Parathyroid adenoma (tissue), 2 donors: Measurements from ENCODE around the gene MRPS30.

Experiments used
- H2AFZ ChIP-seq: fragments of 300-600 bp; sonication (generic); one replicate; pipeline ENCODE4 v1.7.0; 2017; ENCODE audit warnings: antibody characterized with exemption, mild to moderate bottlenecking
- H3K27ac ChIP-seq: fragments of 300-600 bp; sonication (generic); one replicate; pipeline ENCODE4 v1.7.0; 2017
- H3K27me3 ChIP-seq: fragments of 300-600 bp; sonication (generic); one replicate; pipeline ENCODE4 v1.7.0; 2017; ENCODE audit warnings: low read length; ENCODE audit not compliant: control insufficient read depth, insufficient read depth
- H3K36me3 ChIP-seq: fragments of 300-600 bp; sonication (generic); one replicate; pipeline ENCODE4 v1.7.0; 2017; ENCODE audit warnings: low read length; ENCODE audit not compliant: control insufficient read depth, insufficient read depth
- H3K4me1 ChIP-seq: fragments of 300-600 bp; sonication (generic); one replicate; pipeline ENCODE4 v1.7.0; 2017; ENCODE audit warnings: control low read depth
- H3K4me2 ChIP-seq: fragments of 300-600 bp; sonication (generic); one replicate; pipeline ENCODE4 v1.7.0; 2017; ENCODE audit warnings: low read length
- H3K4me3 ChIP-seq: fragments of 300-600 bp; sonication (generic); one replicate; pipeline ENCODE4 v1.7.0; 2017; ENCODE audit warnings: low read depth, low read length
- H3K79me2 ChIP-seq: fragments of 300-600 bp; sonication (generic); one replicate; pipeline ENCODE4 v1.7.0; 2017; ENCODE audit warnings: control low read depth
- H3K9ac ChIP-seq: fragments of 300-600 bp; sonication (generic); one replicate; pipeline ENCODE4 v1.7.0; 2017; ENCODE audit warnings: mild to moderate bottlenecking
- H3K9me3 ChIP-seq: fragments of 300-600 bp; sonication (generic); one replicate; pipeline ENCODE4 v1.7.0; 2017; ENCODE audit warnings: low read length; ENCODE audit not compliant: control insufficient read depth
- CTCF ChIP-seq: fragments of 300-600 bp; sonication (generic); IDR thresholded peaks from one replicate; pipeline ENCODE4 v1.7.0; 2017; ENCODE audit warnings: antibody characterized with exemption, mild to moderate bottlenecking
- donor health status: primary hyperparathyroidism.

Gene MRPS30

DNA sequence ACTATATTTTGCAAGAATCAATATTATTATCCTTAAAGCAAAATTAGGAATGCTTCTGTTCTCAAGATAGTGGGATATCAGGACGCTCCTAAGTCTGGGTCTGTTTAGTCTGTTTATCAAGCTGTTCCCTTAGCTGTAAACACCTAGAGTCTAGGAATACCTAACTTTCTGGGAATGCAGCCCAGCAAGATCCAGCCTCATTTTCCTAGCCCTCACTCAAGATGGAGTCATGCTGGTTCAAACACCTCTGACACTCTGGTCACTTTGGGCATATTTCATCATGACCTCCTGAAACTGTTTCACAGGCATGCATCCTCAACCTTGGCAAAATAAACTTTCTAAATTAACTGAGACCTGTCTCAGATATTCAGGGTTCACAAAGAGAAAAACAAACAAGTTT, 14.4 kb upstream of the MRPS30 start:
- Histone ChIP-seq H3K79me2 (no peaks in the 10 kb centered on the region), H3K27me3 (no peaks in the 10 kb centered on the region), H3K9ac (no peak overlapping the region), H3K36me3 (no peaks in the 10 kb centered on the region), H3K27ac (no peak overlapping the region), H3K9me3 (no peaks in the 10 kb centered on the region), H2AFZ (no peak overlapping the region), H3K4me1 (no peaks in the 10 kb centered on the region), H3K4me3 (no peak overlapping the region), H3K4me2 (no peak overlapping the region)
- TF ChIP-seq CTCF: no peak

DNA sequence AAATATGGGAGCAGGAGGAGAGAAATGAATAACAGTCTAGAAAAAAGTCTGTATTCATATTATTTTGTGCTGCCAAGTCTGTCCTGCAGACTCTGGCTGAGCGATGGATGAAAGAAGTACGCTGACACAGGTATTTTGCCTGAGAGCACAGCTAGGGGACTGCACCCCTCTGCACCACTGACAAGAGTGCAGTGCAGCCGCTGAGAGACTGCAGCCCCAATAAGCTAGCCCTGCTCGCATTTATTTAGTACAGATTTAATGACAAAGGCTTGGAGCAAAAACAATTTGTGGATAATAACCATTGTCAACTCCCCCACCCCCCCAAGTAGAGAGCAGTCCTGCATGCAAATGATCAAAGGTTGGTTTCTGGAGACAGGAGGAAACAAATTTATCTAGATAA, 13.3 kb upstream of the MRPS30 start:
- TF ChIP-seq CTCF: no peak
- H3K9ac ChIP-seq: no peak overlapping the region
- H3K4me3 ChIP-seq: no peak overlapping the region
- H3K36me3 ChIP-seq: no peaks in the 10 kb centered on the region
- no peak overlapping the region for H3K4me2 ChIP-seq
- H3K9me3 ChIP-seq: no peaks in the 10 kb centered on the region
- no peaks in the 10 kb centered on the region for H3K79me2 ChIP-seq
- no peak overlapping the region for H2AFZ ChIP-seq
- no peaks in the 10 kb centered on the region for H3K27me3 ChIP-seq
- H3K27ac ChIP-seq: no peak overlapping the region
- H3K4me1 ChIP-seq: no peaks in the 10 kb centered on the region

DNA sequence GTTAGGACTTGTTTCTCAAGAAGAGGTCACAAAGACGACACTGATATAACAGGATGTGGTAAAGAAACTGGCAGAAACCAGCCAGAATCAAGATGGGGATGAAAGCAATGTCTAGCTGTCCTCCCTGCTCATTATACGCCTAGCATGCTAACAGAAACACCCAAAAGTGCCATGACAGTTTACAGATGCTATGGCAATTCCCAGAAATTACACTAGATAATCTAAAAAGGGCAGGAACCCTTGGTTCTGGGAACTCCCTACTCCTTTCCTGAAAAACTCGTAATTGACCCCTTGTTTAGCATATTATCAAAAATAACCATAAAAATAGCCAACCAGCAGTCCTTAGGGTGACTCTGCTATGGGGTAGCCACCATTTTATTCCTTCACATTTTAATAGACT, 10.9 kb upstream of the MRPS30 start:
- Histone ChIP-seq H3K9me3 (no peaks in the 10 kb centered on the region), H3K4me2 (no peak overlapping the region), H3K27ac (no peak overlapping the region), H3K79me2 (no peaks in the 10 kb centered on the region), H3K9ac (no peak overlapping the region), H3K4me3 (no peak overlapping the region), H3K36me3 (no peaks in the 10 kb centered on the region), H3K27me3 (no peaks in the 10 kb centered on the region), H3K4me1 (no peaks in the 10 kb centered on the region), H2AFZ (no peak overlapping the region)
- no peak for TF ChIP-seq CTCF

GRCh38 chr5:44801992-44802391, 6.8 kb upstream of the MRPS30 start:
- Histone ChIP-seq H3K79me2 (no peaks in the 10 kb centered on the region), H3K4me2 (no peak overlapping the region), H3K27me3 (no peaks in the 10 kb centered on the region), H3K9ac (no peak overlapping the region), H3K4me1 (no peaks in the 10 kb centered on the region), H3K27ac (no peak overlapping the region), H3K36me3 (no peaks in the 10 kb centered on the region), H2AFZ (no peak overlapping the region), H3K9me3 (no peaks in the 10 kb centered on the region), H3K4me3 (no peak overlapping the region)
- TF ChIP-seq CTCF: no peak

DNA sequence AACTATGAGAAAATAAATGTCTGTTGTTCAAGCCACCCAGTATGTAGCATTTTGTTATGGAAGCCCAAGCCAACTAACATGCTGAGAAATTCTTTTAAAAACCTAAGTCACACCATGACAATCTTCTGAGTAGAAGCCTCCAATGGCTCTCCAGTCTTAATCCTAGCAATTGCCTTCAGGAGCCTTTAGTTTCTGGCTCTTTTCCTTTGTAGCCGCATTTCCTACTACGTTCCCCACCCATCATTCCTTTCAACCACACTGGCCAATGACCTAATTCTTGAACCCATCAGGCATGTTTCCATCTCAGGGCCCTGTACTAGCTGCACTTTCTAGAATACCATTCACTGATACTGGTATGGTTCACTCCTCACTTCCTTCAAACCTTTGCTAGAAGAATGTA, 2.1 kb upstream of the MRPS30 start:
- H3K4me2 ChIP-seq: no peak overlapping the region
- H3K4me1 ChIP-seq: no peaks in the 10 kb centered on the region
- no peaks in the 10 kb centered on the region for H3K9me3 ChIP-seq
- H2AFZ ChIP-seq: no peak overlapping the region
- no peak overlapping the region for H3K4me3 ChIP-seq
- no peak overlapping the region for H3K27ac ChIP-seq
- peaks cover 6% of the 10 kb centered on the region for H3K79me2 ChIP-seq
- H3K9ac ChIP-seq: no peak overlapping the region
- no peaks in the 10 kb centered on the region for H3K27me3 ChIP-seq
- no peaks in the 10 kb centered on the region for H3K36me3 ChIP-seq
- TF ChIP-seq CTCF: no peak
